ENCODE results near the gene HSD11B2.

The HSD11B2 gene

GRCh38 chr16:67392301-67393059 is 38.4 kb upstream of the HSD11B2 start:
- CTCF ChIA-PET: interaction anchor here (0.9 to 1.6 kb wide), 5 partner anchors 8 to 146 kb away, joined by 4 to 6 read pairs (median 5); partner anchors contain the start of genes KCTD19 and LRRC36
- TF ChIP-seq ZNF423 (tag by site-specific recombination; IDR thresholded peaks at IDR 0.05): no peak
- TF ChIP-seq ZNF335 (tag by site-specific recombination; conservative IDR thresholded peaks at IDR 0.05): no peak
- TF ChIP-seq ZNF140 (tag by site-specific recombination; IDR thresholded peaks at IDR 0.05): no peak
- no peak for TF ChIP-seq ZNF19 (tag by site-specific recombination; IDR thresholded peaks at IDR 0.05; ENCODE audit: low read depth)
- no peak for TF ChIP-seq ZNF624 (tag by site-specific recombination; IDR thresholded peaks at IDR 0.05)
- no peak for TF ChIP-seq ZNF302 (tag by site-specific recombination; IDR thresholded peaks at IDR 0.05; ENCODE audit: low read depth)
- TF ChIP-seq, protein P1, sequence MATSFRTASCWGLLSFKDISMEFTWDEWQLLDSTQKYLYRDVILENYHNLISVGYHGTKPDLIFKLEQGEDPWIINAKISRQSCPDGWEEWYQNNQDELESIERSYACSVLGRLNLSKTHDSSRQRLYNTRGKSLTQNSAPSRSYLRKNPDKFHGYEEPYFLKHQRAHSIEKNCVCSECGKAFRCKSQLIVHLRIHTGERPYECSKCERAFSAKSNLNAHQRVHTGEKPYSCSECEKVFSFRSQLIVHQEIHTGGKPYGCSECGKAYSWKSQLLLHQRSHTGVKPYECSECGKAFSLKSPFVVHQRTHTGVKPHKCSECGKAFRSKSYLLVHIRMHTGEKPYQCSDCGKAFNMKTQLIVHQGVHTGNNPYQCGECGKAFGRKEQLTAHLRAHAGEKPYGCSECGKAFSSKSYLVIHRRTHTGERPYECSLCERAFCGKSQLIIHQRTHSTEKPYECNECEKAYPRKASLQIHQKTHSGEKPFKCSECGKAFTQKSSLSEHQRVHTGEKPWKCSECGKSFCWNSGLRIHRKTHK (tag by site-specific recombination; IDR thresholded peaks at IDR 0.05): no peak
- TF ChIP-seq ZFP37 (tag by site-specific recombination; IDR thresholded peaks at IDR 0.05): no peak
- TF ChIP-seq ZNF830 (tag by site-specific recombination; IDR thresholded peaks at IDR 0.05; ENCODE audit: low read depth): no peak
- no peak for TF ChIP-seq MYNN (tag by site-specific recombination; IDR thresholded peaks at IDR 0.05; ENCODE audit: borderline replicate concordance)
- no peak for TF ChIP-seq ZNF146 (tag by site-specific recombination; IDR thresholded peaks at IDR 0.05)
- TF ChIP-seq ZNF596 (tag by site-specific recombination; IDR thresholded peaks at IDR 0.05): no peak
- no peak for TF ChIP-seq ZNF239 (tag by site-specific recombination; IDR thresholded peaks at IDR 0.05)
- H3K4me3 ChIP-seq (ENCODE audit: low read depth, low read length): peak overlapping the region; percentile 29; the same call in 1 of the 2 replicates
- H3K9me3 ChIP-seq (ENCODE audit: control insufficient read depth, insufficient read depth, low read depth, low read length): no peaks in the 10 kb centered on the region
- POLR2A ChIA-PET: interaction anchor here (1.2 kb wide), 1 partner anchor 10 kb away, joined by 3 read pairs; no protein-coding TSS in a partner anchor
- peaks cover 14% of the 10 kb centered on the region for H3K4me1 ChIP-seq (ENCODE audit: control insufficient read depth, insufficient read depth, low read length)
- H3K36me3 ChIP-seq (ENCODE audit: control insufficient read depth in 2 of 2, insufficient read depth in 1 of 2, low read length in 2 of 2): no peaks in the 10 kb centered on the region
- H3K27ac ChIP-seq (ENCODE audit: extremely low read depth, low read depth, low read length): no peak overlapping the region

- Histone ChIP-seq H3K27ac (ENCODE audit: extremely low read depth, low read depth, low read length) (no peak within 1 kb of the TSS; the same call in 1 of the 2 replicates), H3K9me3 (ENCODE audit: control insufficient read depth, insufficient read depth, low read depth, low read length) (no peaks in the 10 kb centered on the region), H3K36me3 (ENCODE audit: control insufficient read depth in 2 of 2, insufficient read depth in 1 of 2, low read length in 2 of 2) (no peaks in the 10 kb centered on the region), H3K4me1 (ENCODE audit: control insufficient read depth, insufficient read depth, low read length) (peaks cover 14% of the 10 kb centered on the region), H3K4me3 (ENCODE audit: low read depth, low read length) (peak within 1 kb of the TSS; percentile 29)
- ChIA-PET POLR2A (interaction anchor here (1.2 kb wide), 1 partner anchor 9 kb away, joined by 3 read pairs; no protein-coding TSS in a partner anchor), CTCF (interaction anchor here (0.6 to 1.6 kb wide), 11 partner anchors 8 to 147 kb away, joined by 3 to 6 read pairs (median 4); partner anchors contain the start of genes KCTD19 and LRRC36)
- TF ChIP-seq ZNF585B (tag by site-specific recombination; IDR thresholded peaks at IDR 0.05) (no peak), ZNF426 (tag by site-specific recombination; IDR thresholded peaks at IDR 0.05) (no peak), ZNF175 (tag by site-specific recombination; IDR thresholded peaks at IDR 0.05) (no peak), ZNF514 (tag by site-specific recombination; IDR thresholded peaks at IDR 0.05) (no peak), ZNF24 (tag by site-specific recombination; IDR thresholded peaks at IDR 0.05) (no peak), ZNF521 (tag by site-specific recombination; IDR thresholded peaks at IDR 0.05) (no peak), ZFP37 (tag by site-specific recombination; IDR thresholded peaks at IDR 0.05) (no peak), ZNF146 (tag by site-specific recombination; IDR thresholded peaks at IDR 0.05) (no peak), SP3 (tag by site-specific recombination; IDR thresholded peaks at IDR 0.05) (peak; percentile 68), KLF10 (tag by site-specific recombination; IDR thresholded peaks at IDR 0.05) (0 out of 2 replicates have a peak, but pooled peaks have one; percentile 30), ZNF184 (tag by site-specific recombination; IDR thresholded peaks at IDR 0.05) (no peak), TRIM28 (IDR thresholded peaks at IDR 0.05; ENCODE audit: borderline replicate concordance, low read length) (no peak), REPIN1 (tag by site-specific recombination; IDR thresholded peaks at IDR 0.05; ENCODE audit: low read depth) (no peak), ZNF311 (tag by site-specific recombination; IDR thresholded peaks at IDR 0.05; ENCODE audit: borderline replicate concordance) (no peak), ZSCAN30 (tag by site-specific recombination; IDR thresholded peaks at IDR 0.05) (no peak), ZNF214 (tag by site-specific recombination; IDR thresholded peaks at IDR 0.05; ENCODE audit: borderline replicate concordance) (no peak)
- TF ChIP-seq, protein P2, sequence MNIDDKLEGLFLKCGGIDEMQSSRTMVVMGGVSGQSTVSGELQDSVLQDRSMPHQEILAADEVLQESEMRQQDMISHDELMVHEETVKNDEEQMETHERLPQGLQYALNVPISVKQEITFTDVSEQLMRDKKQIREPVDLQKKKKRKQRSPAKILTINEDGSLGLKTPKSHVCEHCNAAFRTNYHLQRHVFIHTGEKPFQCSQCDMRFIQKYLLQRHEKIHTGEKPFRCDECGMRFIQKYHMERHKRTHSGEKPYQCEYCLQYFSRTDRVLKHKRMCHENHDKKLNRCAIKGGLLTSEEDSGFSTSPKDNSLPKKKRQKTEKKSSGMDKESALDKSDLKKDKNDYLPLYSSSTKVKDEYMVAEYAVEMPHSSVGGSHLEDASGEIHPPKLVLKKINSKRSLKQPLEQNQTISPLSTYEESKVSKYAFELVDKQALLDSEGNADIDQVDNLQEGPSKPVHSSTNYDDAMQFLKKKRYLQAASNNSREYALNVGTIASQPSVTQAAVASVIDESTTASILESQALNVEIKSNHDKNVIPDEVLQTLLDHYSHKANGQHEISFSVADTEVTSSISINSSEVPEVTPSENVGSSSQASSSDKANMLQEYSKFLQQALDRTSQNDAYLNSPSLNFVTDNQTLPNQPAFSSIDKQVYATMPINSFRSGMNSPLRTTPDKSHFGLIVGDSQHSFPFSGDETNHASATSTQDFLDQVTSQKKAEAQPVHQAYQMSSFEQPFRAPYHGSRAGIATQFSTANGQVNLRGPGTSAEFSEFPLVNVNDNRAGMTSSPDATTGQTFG (tag by site-specific recombination; IDR thresholded peaks at IDR 0.05; ENCODE audit: borderline replicate concordance): no peak
- TF ChIP-seq, protein P3, sequence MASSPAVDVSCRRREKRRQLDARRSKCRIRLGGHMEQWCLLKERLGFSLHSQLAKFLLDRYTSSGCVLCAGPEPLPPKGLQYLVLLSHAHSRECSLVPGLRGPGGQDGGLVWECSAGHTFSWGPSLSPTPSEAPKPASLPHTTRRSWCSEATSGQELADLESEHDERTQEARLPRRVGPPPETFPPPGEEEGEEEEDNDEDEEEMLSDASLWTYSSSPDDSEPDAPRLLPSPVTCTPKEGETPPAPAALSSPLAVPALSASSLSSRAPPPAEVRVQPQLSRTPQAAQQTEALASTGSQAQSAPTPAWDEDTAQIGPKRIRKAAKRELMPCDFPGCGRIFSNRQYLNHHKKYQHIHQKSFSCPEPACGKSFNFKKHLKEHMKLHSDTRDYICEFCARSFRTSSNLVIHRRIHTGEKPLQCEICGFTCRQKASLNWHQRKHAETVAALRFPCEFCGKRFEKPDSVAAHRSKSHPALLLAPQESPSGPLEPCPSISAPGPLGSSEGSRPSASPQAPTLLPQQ (tag by site-specific recombination; IDR thresholded peaks at IDR 0.05): 0 out of 2 replicates have a peak, but pooled peaks have one; percentile 27
Observed at GRCh38 chr16:67393111-67393787, 37.7 kb upstream of the HSD11B2 start, which contains the start of gene TPPP3. Gene TPPP3, minus strand, starts transcription at chr16:67393498. Its CDS starts 2,387 bp downstream, at chr16:67391111.

All from HEK293 (cell line).